ENCODE measurements around the gene GALNT7.

GRCh38 chr4:173146456-173146855 is 22.2 kb upstream of the GALNT7 start:
- no peak for TF ChIP-seq CTCF (CRISPR knock-in tag; IDR thresholded peaks at IDR 0.05)
- no peak for TF ChIP-seq ZNF687 (CRISPR knock-in tag; IDR thresholded peaks at IDR 0.05)
- no peak for TF ChIP-seq CHCHD3 (CRISPR knock-in tag; IDR thresholded peaks at IDR 0.05)
- TF ChIP-seq CREB1 (IDR thresholded peaks at IDR 0.05): no peak
- TF ChIP-seq CREB1 (CRISPR knock-in tag; IDR thresholded peaks at IDR 0.05): no peak
- TF ChIP-seq MXD4 (CRISPR knock-in tag; IDR thresholded peaks at IDR 0.05): no peak
- TF ChIP-seq ZKSCAN8 (CRISPR knock-in tag; IDR thresholded peaks at IDR 0.05; ENCODE audit: borderline replicate concordance): no peak
- no peak for TF ChIP-seq AGO2 (optimal IDR thresholded peaks at IDR 0.05; ENCODE audit: low read depth, low read length)
- no peak for TF ChIP-seq ZBTB42 (CRISPR knock-in tag; IDR thresholded peaks at IDR 0.05)

Measured in HepG2 (cell line).